GM10248 (cell line): ENCODE results near the gene PLA2G4B.

Source experiments
- CTCF ChIA-PET: fragments of 300-600 bp; sonication (Branson Sonifier 250); formaldehyde crosslinking; extraction: SDS; loops from one replicate; lab custom pipeline; 2021; ENCODE audit warnings: antibody characterized with exemption; lab: Yijun Ruan, JAX
- POLR2A ChIA-PET: fragments of 350-650 bp; sonication (Branson Sonifier 250); formaldehyde crosslinking; extraction: SDS; loops from one replicate; lab custom pipeline; 2020; ENCODE audit warnings: antibody characterized with exemption; lab: Yijun Ruan, JAX
- DNase-seq: peaks from one replicate; pipeline ENCODE4 v3.0.0; 2012; ENCODE audit errors: extremely low spot score
- CTCF ChIP-seq: IDR thresholded peaks from 2 replicates; pipeline ENCODE4 v1.5.1; 2012; ENCODE audit warnings: mild to moderate bottlenecking, low read depth; ENCODE audit errors: extremely low read depth, missing control alignments, control extremely low read depth

The PLA2G4B gene

GRCh38 chr15:41842229-41842628, 3.6 kb downstream of the PLA2G4B start:
- no peak for TF ChIP-seq CTCF
- ChIA-PET POLR2A (no interaction called here), CTCF (no interaction called here)

GRCh38 chr15:41843571-41843970, 4.9 kb downstream of the PLA2G4B start:
- CTCF ChIA-PET = interaction anchor here (1.3 kb wide), 1 partner anchor 9 kb away, joined by 3 read pairs; no protein-coding TSS in a partner anchor
- TF ChIP-seq CTCF = no peak
- DNase-seq = no peak
- POLR2A ChIA-PET = no interaction called here

More at GRCh38 chr15:41842229-41842628, 3.6 kb downstream of the PLA2G4B start:
- DNase-seq = no peak

DNA sequence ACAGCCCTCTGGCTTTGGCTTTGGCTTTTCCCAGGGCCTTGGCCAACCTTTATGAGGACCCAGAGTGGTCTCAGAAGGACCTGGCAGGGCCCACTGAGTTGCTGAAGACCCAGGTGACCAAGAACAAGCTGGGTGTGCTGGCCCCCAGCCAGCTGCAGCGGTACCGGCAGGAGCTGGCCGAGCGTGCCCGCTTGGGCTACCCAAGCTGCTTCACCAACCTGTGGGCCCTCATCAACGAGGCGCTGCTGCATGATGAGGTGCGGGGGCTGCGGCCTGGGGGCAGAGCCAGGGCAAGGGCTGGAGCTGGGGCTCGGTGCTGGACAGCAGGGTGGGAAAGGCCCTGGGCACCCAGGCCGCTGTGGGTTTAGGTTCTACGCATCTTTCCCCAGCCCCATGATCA, 6.2 kb downstream of the PLA2G4B start:
- TF ChIP-seq CTCF = no peak
- DNase-seq = no peak
- CTCF ChIA-PET = interaction anchor here (0.7 to 1.8 kb wide), 5 partner anchors 9 to 287 kb away, joined by 3 to 6 read pairs (median 3); no protein-coding TSS in a partner anchor
- POLR2A ChIA-PET = no interaction called here

DNA sequence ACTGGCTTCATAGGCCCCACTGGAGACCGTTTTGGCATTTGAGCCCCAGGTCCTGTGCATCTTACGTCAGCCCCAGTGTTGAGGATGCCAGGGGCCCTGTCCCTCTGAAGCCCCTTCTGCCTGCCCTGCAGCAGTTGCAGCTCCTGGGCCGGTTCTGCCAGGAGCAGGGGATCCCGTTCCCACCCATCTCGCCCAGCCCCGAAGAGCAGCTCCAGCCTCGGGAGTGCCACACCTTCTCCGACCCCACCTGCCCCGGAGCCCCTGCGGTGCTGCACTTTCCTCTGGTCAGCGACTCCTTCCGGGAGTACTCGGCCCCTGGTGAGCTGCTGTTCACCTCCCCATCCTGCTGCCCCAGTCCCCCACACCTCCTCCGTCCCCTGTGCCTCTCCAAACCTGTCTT, 8.6 kb downstream of the PLA2G4B start:
- no peak for TF ChIP-seq CTCF
- POLR2A ChIA-PET = no interaction called here
- CTCF ChIA-PET = interaction anchor here (3.1 kb wide), 1 partner anchor 35 kb away, joined by 12 read pairs; no protein-coding TSS in a partner anchor
- DNase-seq = no peak

GRCh38 chr15:41847981-41848380, 9.3 kb downstream of the PLA2G4B start:
- POLR2A ChIA-PET = no interaction called here
- CTCF ChIA-PET = interaction anchor here (1.0 to 3.1 kb wide), 2 partner anchors 16 to 36 kb away, joined by 4 to 12 read pairs; no protein-coding TSS in a partner anchor
- no peak for TF ChIP-seq CTCF
- DNase-seq = no peak

- ChIA-PET CTCF (interaction anchor here (1.0 to 3.1 kb wide), 2 partner anchors 15 to 36 kb away, joined by 4 to 12 read pairs; no protein-coding TSS in a partner anchor), POLR2A (no interaction called here)
- no peak for DNase-seq
- no peak for TF ChIP-seq CTCF
Measured at GRCh38 chr15:41848631-41849030, 10.0 kb downstream of the PLA2G4B start.

DNA sequence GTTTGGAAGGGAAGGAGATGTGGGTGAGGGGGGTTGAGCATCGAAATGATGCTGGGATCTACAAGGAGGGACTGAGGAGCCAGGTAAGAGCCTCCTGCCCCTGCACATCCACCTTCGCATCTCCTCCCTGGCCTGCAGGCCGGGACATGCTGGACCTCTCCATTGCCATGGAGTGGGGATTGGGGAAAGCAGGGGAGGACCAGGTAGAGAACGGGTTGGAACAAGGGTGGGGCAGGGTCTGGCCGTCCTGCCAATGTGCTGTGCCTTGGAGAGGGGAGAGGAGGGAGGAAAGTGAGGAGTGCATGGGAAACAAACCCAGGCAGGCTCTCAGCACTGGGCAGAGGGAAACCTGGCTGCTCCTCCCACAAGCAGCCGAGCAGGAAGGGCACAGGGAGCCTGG, 10.6 kb downstream of the PLA2G4B start:
- no peak for TF ChIP-seq CTCF
- no peak for DNase-seq
- ChIA-PET POLR2A (no interaction called here), CTCF (no interaction called here)
